Erythroblast (primary cell): Measurements from ENCODE around the gene WASF1.

Experiments
- DNase-seq, 2 experiments: peaks; one replicate each; lab custom pipeline; 2025; lab: John Stamatoyannopoulos, UW
- GATA1 ChIP-seq: IDR thresholded peaks from 2 replicates; pipeline ENCODE4 v1.6.1; 2011; ENCODE audit warnings: low read depth, mild to moderate bottlenecking, control low read depth, low read length, moderate library complexity
- POLR2A ChIP-seq: IDR thresholded peaks from 2 replicates; pipeline ENCODE4 v1.6.1; 2011; ENCODE audit warnings: mild to moderate bottlenecking, low read length

Gene WASF1

DNA sequence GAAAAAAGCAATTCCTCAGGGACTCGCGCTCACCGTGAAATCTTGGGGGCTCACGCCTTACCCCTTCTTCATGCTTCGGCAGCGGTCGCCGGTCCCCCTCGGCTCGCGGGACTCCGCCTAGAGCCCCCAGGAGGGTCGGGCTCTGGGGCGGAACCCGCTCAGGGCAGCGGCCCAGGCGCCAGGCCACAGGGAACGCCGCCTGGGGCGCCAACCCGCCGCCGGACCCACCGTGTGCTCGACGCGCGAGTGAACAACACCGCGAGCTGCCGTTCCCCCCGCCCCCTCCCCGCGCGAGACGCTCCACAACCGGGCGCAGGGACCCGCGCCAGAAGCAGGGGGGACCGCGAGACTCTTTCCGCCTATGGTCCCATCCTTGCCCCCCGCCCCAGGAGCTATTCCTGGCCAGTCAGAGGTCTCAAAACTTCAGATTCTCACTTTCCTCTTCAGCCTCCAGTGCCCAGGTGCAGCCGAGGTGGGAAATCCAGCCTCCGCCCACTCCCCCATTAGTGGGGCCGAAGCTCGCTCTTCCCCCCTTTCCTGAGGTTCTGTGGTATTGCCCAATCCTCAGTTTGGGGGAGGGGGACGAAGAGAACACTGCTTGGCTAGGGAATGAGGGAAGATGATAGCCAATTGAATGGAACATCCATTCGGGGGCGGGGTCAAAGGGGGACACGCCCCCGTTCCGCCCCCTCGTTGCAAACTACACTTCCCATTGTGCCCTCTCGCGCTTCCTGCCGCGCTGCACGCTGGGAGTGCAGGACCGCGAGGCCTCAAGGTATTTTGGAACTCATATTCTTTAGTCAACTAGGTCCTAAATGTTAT, at the start of gene WASF1:
WASF1 (minus strand) TSS at position 265 of the 822 bp plus-strand sequence. CDS start 52,069 bp downstream, outside the sequence.
- TF ChIP-seq GATA1 (no peak), POLR2A (no peak)
- DNase-seq, result peak; percentile 96

DNA sequence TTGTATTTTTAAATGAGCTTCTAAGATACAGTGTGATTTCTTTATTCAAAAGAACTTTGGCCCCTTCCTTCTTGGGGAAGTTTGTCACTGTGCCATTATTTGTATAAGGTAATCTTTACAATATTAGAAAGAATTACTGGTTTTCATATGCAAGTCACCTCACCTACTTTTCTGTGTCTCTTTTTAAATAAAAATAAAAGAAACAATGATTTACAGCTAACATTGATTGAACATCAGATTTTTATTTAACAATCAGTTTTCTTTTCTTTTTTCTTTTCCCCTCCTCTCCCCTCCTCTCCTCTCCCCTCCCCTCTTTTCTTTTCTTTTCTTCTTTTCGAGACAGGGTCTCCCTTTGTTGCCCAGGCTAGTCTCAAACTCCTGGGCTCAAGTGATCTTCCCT, 46.8 kb upstream of the WASF1 start:
- DNase-seq, result no peak
- TF ChIP-seq POLR2A, result no peak
- TF ChIP-seq GATA1, result no peak

DNA sequence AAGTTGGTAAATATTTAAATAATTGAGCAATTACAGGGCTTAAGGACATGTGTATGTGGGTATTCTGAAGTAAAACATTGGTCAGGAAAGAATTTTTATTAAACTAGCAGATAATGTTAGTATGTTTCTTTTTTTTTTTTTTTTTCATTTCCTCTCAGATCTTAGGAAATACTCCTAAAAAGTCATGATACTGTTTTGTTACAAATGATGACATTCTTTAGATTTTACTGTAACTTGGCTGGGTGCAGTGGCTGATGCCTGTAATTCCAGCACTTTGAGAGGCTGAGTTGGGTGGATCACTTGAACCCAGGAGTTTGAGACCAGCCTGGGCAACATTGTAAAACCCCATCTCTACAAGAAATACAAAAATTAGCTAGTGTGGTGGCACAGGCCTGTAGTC, 42.3 kb upstream of the WASF1 start:
- no peak for TF ChIP-seq GATA1
- no peak for TF ChIP-seq POLR2A
- no peak for DNase-seq

DNA sequence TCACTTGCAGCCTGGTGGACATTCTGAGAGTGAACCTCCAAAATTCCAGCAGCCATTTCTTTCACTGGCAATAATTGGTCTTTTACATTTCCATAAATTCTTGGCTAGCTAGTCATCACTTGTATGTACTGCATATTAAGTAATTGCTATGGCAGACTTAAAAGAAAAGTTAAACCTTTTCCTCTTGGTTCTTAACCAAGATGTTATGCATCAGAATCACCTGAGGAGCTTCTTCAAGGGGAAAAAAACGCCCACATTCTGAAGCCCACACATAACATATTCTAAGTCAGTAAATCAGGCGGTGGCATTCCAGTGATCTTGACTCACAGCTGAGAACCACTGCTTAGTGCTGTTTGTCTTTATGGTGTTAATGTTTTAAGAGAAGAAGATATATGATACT, 37.8 kb upstream of the WASF1 start:
- DNase-seq, result no peak
- TF ChIP-seq POLR2A (no peak), GATA1 (no peak)

DNA sequence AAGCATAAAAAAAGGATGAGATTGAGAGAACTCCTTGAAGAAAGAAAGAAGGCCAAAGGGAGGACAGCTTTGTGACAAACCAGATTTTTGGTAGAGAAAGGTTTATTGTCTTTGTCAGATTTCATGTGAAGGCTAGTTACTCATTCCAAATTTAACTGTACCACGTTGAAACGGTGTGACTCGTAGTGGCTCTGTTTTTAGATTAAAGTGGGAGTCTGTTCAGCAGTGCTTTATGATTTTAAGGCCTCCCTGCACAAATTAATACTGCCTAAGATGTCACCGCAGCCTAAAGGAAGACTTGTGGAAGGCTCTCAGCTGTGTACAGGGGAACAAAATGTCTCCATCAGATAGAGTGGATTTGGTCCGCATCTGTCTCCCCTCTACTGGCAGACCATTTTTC, 36.7 kb upstream of the WASF1 start:
- no peak for DNase-seq

DNA sequence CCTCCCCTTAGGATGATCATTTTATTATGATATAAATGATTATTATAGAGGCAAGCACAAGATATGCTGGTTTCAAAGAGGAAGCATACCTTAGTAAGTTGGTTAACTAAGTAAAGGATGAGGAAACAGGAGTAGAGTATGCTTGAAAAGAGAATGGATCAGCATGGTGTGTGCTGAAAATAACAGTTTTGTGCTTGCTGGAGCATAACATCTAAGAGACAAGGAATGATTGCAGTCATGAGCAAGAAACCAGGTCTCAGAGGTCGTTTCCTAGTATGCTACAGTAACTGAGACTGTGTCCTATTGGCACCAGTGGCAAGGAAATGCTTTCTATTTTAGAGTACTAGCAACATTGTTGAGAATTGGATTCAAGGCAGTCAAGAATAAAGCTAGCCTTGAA, 34.9 kb upstream of the WASF1 start:
- TF ChIP-seq GATA1, result no peak
- TF ChIP-seq POLR2A, result no peak

More for the DNA sequence above, 36.7 kb upstream of the WASF1 start:
- no peak for TF ChIP-seq POLR2A
- TF ChIP-seq GATA1, result no peak

DNA sequence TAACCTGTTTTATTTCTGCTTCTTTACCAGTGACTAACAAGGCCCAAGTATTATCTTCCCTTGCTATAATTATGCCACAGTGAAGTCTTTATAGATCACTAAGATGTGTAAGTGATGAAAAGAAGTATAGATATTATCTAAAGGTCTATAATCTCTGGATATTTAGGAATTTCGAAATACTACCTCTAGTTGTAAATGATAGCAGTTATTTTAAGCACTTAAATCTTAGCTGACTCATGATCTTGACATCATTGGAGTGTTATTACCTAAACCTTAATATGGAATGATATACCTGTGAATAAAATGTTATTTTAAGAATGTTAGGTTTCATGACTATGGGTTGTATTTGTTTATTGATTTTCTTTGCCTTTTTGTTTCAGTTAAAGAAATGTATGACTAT, 32.3 kb upstream of the WASF1 start:
- TF ChIP-seq POLR2A (no peak), GATA1 (no peak)
- DNase-seq, result no peak

More for the DNA sequence above, 34.9 kb upstream of the WASF1 start:
- DNase-seq, result no peak

DNA sequence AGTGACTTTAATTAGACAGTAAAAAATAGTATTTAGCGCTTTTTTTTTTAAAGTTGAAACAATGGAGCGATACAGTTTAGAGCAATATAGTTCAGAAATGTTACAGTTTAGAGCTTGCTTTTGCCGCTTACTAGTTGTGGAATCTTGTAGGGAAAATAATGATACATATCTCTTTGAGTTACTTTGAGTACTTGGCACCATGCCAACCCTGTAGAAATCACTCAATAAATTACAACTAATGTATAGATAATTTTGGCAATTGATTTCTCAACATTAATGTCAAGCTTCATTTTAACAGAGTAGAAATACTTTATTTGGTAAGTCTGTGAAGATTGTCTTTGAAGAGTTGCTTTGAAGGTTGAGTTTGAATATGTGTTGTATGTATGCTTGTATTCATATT, 28.2 kb upstream of the WASF1 start:
- TF ChIP-seq GATA1 (no peak), POLR2A (no peak)
- DNase-seq, result peak in 1 of 2 experiments; percentile 12

DNA sequence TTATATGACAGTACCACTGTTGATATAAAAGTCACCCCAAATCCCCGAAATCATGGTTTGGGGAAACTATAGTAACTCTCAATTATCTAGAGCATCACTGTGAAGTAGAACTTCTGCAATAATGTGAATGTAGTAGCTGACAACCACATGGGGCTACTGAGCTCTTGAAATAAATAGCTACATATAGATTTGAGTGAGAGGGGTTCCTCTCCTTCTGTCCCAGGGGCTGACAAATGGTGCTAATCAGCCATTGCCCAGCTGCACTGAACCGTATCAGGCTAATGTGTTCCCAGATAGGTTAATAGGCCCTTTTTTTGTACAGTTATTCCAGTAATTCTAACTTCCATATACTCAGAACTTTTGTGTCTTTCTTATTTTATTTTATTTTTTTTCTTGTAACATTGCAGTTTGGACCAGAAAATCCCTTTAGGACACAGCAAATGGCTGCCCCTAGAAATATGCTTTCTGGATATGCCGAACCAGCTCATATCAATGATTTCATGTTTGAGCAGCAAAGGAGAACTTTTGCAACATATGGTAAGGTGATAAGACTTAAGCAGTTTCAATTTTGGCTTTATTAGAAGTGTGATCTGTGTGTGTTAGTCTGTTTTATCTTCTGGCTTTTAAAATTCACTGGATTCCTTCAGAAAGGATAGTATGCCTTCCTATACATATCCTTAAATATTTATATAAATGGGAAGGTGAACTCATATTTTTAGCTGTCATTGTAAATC, 21.8 kb upstream of the WASF1 start:
- TF ChIP-seq GATA1 (no peak), POLR2A (no peak)

DNA sequence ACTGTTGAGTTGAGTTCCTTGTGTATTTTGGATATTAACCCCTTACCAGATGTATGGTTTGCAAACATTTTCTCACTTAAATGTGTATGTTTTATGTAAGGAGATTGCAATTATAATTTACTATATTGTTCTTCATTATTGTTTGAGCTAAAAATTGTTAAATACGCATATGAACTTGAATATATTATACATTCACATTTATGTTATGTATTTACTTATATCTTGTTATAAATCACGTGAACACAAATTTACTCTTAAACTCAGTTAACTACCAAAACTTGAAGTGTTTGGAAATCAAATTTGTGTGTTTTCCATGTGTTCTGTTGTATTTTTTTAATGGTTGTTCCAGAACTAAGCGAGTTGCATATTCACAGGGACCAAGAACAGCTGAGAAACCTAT, 19.1 kb upstream of the WASF1 start:
- no peak for DNase-seq
- no peak for TF ChIP-seq POLR2A
- no peak for TF ChIP-seq GATA1

More for the DNA sequence above, 21.8 kb upstream of the WASF1 start:
- DNase-seq, result peak; percentile 85 to 90

DNA sequence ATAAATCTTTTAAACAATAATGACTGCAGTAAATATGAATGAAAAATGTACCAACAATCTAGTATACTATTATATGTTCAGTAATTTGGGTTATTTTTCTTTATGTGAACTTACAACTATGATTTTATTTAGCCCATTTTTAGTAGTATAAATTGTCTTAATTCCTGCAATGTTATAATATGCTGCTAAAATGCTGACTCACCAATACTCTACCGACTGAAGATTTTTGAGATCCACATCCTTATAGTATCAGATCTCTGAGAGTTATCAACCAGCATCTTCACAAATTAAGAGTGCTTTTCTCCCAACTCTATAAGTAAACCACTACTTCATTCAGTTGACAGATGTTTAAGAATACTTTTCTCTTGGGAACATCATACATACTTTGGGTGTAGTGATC, 17.4 kb upstream of the WASF1 start:
- no peak for TF ChIP-seq POLR2A
- no peak for TF ChIP-seq GATA1
- no peak for DNase-seq

DNA sequence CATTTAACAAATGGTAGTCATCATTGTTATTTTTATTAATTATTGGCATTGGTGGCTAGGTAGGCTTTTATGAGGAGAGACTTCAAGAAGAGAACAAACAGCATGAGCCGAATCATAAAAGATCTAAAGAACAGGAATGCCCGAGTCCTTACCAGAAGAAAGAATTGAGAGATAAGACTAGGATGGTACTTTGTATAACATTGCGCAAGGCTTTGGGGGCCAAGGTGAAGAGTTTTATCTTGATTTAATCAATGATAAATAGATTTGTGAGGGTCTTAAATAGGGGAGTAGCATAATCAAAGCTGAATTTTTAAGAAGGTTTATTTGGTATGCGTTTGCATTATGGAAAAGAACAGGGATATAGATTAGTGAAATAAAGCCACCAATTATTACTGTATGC, 16.2 kb upstream of the WASF1 start:
- TF ChIP-seq GATA1 (no peak), POLR2A (no peak)
- DNase-seq, result no peak

DNA sequence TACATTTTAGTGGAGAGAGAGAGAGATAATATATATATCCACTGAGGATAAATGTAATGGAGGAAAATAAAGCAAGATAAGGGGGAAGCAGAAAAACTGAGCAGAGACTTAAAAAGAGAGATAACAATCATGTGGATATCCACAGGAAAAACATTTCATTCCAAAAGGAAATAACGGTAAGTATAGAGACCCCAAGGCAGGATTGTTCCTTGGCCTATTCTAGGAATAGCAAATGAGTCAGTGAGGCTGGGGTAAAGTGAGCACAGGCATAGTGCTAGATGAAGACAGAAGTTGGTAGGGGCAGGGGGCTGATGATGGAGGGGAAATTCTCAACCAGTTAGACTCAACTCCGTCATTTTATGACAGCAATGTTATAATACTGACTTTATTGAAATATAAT, 12.0 kb upstream of the WASF1 start:
- DNase-seq, result no peak
- TF ChIP-seq GATA1 (no peak), POLR2A (no peak)

DNA sequence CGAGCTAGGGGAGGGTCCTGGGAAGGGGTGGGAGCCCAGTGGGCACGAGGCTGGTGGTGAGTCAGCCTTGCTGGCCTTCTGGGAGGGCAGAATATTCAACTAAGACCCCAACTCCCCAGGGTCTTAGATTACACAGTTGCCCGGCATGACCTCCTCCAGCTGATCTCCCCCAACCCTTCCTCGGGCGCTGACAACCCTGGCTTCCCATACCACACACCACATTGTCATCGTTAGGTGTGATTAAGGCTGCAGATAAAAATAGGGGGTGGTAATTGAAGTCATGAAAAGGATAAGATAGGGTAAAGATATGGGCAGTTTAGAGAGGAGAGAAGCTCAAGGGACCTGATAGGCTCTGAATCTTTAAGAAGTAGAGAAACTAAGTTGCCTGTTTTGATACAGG, 11.3 kb upstream of the WASF1 start:
- DNase-seq, result peak in 1 of 2 experiments; percentile 6
- TF ChIP-seq POLR2A (no peak), GATA1 (no peak)
